B cell (primary cell): Measurements from ENCODE around the gene XXYLT1. TPM values are rescaled to one million over a fixed set of nuclear protein-coding genes. Genes with fewer than 3 reads are reported as not detected.

ENCODE experiments used
- ATAC-seq: fragments of 200-7000 bp; cut with Tn5 transposase; one replicate; pipeline ENCODE4 v1.10.0; 2021; ENCODE audit warnings: low read depth, mild to moderate bottlenecking, moderate number of reproducible peaks, moderate library complexity
- CTCF ChIA-PET: fragments of 350-600 bp; sonication (Branson Sonifier 250); formaldehyde crosslinking; loops from one replicate; lab custom pipeline; 2021; ENCODE audit warnings: antibody characterized with exemption, inconsistent platforms; lab: Charles Lee
- POLR2A ChIA-PET: fragments of 350-600 bp; sonication (Branson Sonifier 250); formaldehyde crosslinking; loops from one replicate; lab custom pipeline; 2021; ENCODE audit warnings: antibody characterized with exemption; lab: Charles Lee
- DNase-seq: peaks from one replicate; pipeline ENCODE4 v3.0.0; 2013
- H2AFZ ChIP-seq: 2 replicates; pipeline ENCODE4 v1.6.1; 2012; ENCODE audit warnings: mild to moderate bottlenecking, low read depth, low read length; ENCODE audit not compliant: insufficient read depth, poor library complexity, severe bottlenecking
- H3K27ac ChIP-seq, 2 donors: 1 replicate in 1 of 2; 2 replicates in 1 of 2; pipeline ENCODE4 v1.5.1; 2012 to 2013; ENCODE audit warnings: low read length in 2 of 2, mild to moderate bottlenecking in 2 of 2, moderate library complexity in 1 of 2
- H3K27me3 ChIP-seq, 4 experiments: fragments of 200-600 bp in 1 of 4; sonication (generic) in 1 of 4; replicated peaks in 1 of 4; 1 replicate in 2 of 4; 2 replicates in 2 of 4; pipeline versions ENCODE4 v1.6.1 to v1.7.0; 2013 to 2016; ENCODE audit warnings: low read length in 3 of 4, mild to moderate bottlenecking in 2 of 4, mixed read lengths in 1 of 4, moderate library complexity in 1 of 4; ENCODE audit not compliant: insufficient read depth in 4 of 4, control insufficient read depth in 3 of 4; ENCODE audit errors: control extremely low read depth in 1 of 4
- H3K36me3 ChIP-seq, 2 experiments: replicated peaks in 1 of 2; 1 replicate in 1 of 2; 2 replicates in 1 of 2; pipeline versions ENCODE4 v1.6.1 to v1.7.1; 2013; ENCODE audit warnings: low read length in 1 of 2; ENCODE audit not compliant: insufficient read depth in 2 of 2, control insufficient read depth in 1 of 2; ENCODE audit errors: control extremely low read depth in 1 of 2, extremely low read depth in 1 of 2
- H3K4me1 ChIP-seq, 2 donors: fragments of 200-600 bp in 1 of 2; sonication (generic) in 1 of 2; 1 replicate in 1 of 2; 2 replicates in 1 of 2; pipeline versions ENCODE4 v1.5.1 to v1.6.1; 2013 to 2017; ENCODE audit warnings: low read length in 2 of 2; ENCODE audit not compliant: control insufficient read depth in 2 of 2, insufficient read depth in 2 of 2
- H3K4me2 ChIP-seq: replicated peaks from 2 replicates; pipeline ENCODE3; 2012; ENCODE audit warnings: mild to moderate bottlenecking, low read depth, low read length; ENCODE audit not compliant: poor library complexity, severe bottlenecking
- H3K4me3 ChIP-seq, 5 experiments: fragments of 200-600 bp in 1 of 5; sonication (generic) in 1 of 5; 1 replicate in 3 of 5; 2 replicates in 2 of 5; pipeline versions ENCODE4 v1.5.1 to v1.7.0; 2011 to 2016; ENCODE audit warnings: low read length in 4 of 5, mild to moderate bottlenecking in 4 of 5, low read depth in 2 of 5, control low read depth in 1 of 5, moderate library complexity in 1 of 5; ENCODE audit not compliant: insufficient read depth in 1 of 5; ENCODE audit errors: control extremely low read depth in 1 of 5, extremely low read depth in 1 of 5
- H3K79me2 ChIP-seq: fragments of 200-600 bp; sonication (generic); one replicate; pipeline ENCODE4 v1.6.0; 2016; ENCODE audit warnings: low read length; ENCODE audit not compliant: control insufficient read depth, insufficient read depth
- H3K9ac ChIP-seq: fragments of 200-600 bp; sonication (generic); 2 replicates; pipeline ENCODE4 v1.6.1; 2017; ENCODE audit warnings: mild to moderate bottlenecking, low read length, moderate library complexity
- H3K9me3 ChIP-seq, 3 donors: one replicate each; pipeline versions ENCODE4 v1.6.1 to v1.7.1; 2013; ENCODE audit warnings: low read length in 2 of 3; ENCODE audit not compliant: control insufficient read depth in 2 of 3, insufficient read depth in 1 of 3; ENCODE audit errors: control extremely low read depth in 1 of 3
- H4K20me1 ChIP-seq: 2 replicates; pipeline ENCODE4 v1.6.0; 2012; ENCODE audit warnings: mild to moderate bottlenecking, low read length; ENCODE audit not compliant: insufficient read depth, control insufficient read depth, poor library complexity, severe bottlenecking
- H3K27ac Mint-ChIP-seq: one replicate; pipeline ENCODE4 v1.8.0; 2021; ENCODE audit warnings: mixed read lengths
- H3K27me3 Mint-ChIP-seq: one replicate; pipeline ENCODE4 v1.8.0; 2021; ENCODE audit warnings: mixed read lengths
- H3K4me1 Mint-ChIP-seq: one replicate; pipeline ENCODE4 v1.8.0; 2021; ENCODE audit warnings: mixed read lengths
- H3K4me3 Mint-ChIP-seq: one replicate; pipeline ENCODE4 v1.8.0; 2021; ENCODE audit warnings: mixed read lengths
- H3K9me3 Mint-ChIP-seq: one replicate; pipeline ENCODE4 v1.8.0; 2022; ENCODE audit warnings: mixed read lengths; ENCODE audit not compliant: insufficient read depth
- EZH2 ChIP-seq: IDR thresholded peaks from 2 replicates; pipeline ENCODE4 v1.6.1; 2012; ENCODE audit warnings: borderline replicate concordance, low read depth, mild to moderate bottlenecking, moderate library complexity, low read length; ENCODE audit not compliant: insufficient read depth, poor library complexity, severe bottlenecking
- WGBS: methylation state at CpG from one replicate; pipeline ENCODE4 v1.1.5; 2013; ENCODE audit warnings: missing lambda C conversion rate; ENCODE audit not compliant: insufficient coverage; 5-methylcytosine and 5-hydroxymethylcytosine counted together
- intact Hi-C: fragments of 100-400 bp; cut with micrococcal nuclease; formaldehyde crosslinking; loops from one replicate; pipeline ENCODE4 v1.10.0; 2022
- polyA plus RNA-seq: library from polyadenylated mRNA; depleted of rRNA; stranded (reverse); fragments of >200 nt; gene quantifications from 2 replicates; pipeline ENCODE4 v1.2.3, GENCODE V29; 2012
- total RNA-seq, 2 donors: library from RNA; stranded (reverse); fragments of 120-200 nt in 1 of 2; gene quantifications; 1 replicate in 1 of 2; 2 replicates in 1 of 2; pipeline versions ENCODE4 v1.2.3 to v1.2.4, GENCODE V29; 2013 to 2022
- TF ChIP-seq, protein P1 (sequence below): fragments of 200-600 bp; IDR thresholded peaks from one replicate; pipeline ENCODE4 v1.8.0; 2022; ENCODE audit warnings: antibody characterized with exemption, mild to moderate bottlenecking

Gene XXYLT1
- total and polyA plus RNA-seq, 2 donors (not counting 1 experiment from before 2014, with no cell fraction given): 2.6 to 11.2 TPM

DNA sequence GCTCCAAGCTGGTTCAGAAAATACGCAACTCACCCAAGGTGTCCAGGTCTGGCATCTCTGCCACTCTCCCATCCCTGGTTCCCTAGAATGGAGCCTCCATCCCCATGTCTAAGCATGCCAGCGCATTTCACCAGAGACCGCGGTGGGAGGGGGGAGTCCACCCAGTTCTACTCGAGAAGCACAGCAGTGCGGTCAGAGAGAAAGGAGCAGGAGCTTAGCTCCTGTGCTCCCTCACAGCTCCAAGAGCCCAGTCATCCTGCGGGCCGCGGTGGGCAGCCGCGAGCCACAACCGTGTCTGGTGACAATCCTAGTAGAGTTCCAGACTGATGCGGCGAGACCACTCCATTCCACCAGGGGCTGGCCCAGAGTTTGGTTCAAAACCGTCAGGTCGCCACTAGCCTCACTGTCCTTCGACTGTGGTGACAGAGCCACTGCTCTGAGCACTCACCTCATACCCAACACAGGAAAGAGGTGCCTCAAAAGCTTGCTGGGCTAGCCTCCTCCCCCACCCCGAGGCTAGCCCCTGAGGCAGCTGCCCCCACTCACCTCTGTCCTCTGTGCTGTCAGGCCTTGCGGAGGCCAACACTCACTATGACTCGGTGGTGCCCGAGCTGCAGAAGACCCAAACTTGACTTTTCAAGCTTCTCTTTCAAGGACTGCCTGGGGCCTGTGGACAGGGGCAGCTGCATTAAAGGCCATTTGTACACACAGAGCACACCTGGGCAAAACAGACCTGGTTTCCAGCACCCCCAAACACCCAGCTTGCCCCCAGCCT is 185.4 kb downstream of the XXYLT1 start:
- Mint-ChIP-seq H3K4me3 (no peak overlapping the region), H3K9me3 (no peaks in the 10 kb centered on the region), H3K4me1 (peaks cover 25% of the 10 kb centered on the region), H3K27me3 (no peaks in the 10 kb centered on the region), H3K27ac (no peak overlapping the region)
- H3K79me2 ChIP-seq: peaks cover 10% of the 10 kb centered on the region
- CTCF ChIA-PET: interaction anchor here (1.2 to 1.5 kb wide), 2 partner anchors 21 to 403 kb away, joined by 4 to 5 read pairs; no protein-coding TSS in a partner anchor
- peaks cover 6 to 13% of the 10 kb centered on the region in 2 donors for H3K4me1 ChIP-seq
- H2AFZ ChIP-seq: no peak overlapping the region
- DNase-seq (no peak), ATAC-seq (no peak)
- no peaks in the 10 kb centered on the region for H4K20me1 ChIP-seq
- intact Hi-C loops: no loop called here
- 97% methylated on average over 20 of the region's 21 CpGs for WGBS
- H3K4me3 ChIP-seq: no peak overlapping the region
- no peaks in the 10 kb centered on the region for H3K9me3 ChIP-seq
- H3K27ac ChIP-seq: no peak overlapping the region
- H3K27me3 ChIP-seq: no peaks in the 10 kb centered on the region
- H3K4me2 ChIP-seq: no peak overlapping the region
- no peaks in the 10 kb centered on the region for H3K36me3 ChIP-seq
- no peak for TF ChIP-seq EZH2
- TF ChIP-seq, protein P1, sequence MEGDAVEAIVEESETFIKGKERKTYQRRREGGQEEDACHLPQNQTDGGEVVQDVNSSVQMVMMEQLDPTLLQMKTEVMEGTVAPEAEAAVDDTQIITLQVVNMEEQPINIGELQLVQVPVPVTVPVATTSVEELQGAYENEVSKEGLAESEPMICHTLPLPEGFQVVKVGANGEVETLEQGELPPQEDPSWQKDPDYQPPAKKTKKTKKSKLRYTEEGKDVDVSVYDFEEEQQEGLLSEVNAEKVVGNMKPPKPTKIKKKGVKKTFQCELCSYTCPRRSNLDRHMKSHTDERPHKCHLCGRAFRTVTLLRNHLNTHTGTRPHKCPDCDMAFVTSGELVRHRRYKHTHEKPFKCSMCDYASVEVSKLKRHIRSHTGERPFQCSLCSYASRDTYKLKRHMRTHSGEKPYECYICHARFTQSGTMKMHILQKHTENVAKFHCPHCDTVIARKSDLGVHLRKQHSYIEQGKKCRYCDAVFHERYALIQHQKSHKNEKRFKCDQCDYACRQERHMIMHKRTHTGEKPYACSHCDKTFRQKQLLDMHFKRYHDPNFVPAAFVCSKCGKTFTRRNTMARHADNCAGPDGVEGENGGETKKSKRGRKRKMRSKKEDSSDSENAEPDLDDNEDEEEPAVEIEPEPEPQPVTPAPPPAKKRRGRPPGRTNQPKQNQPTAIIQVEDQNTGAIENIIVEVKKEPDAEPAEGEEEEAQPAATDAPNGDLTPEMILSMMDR: no peak
- POLR2A ChIA-PET: interaction anchor here (1.2 kb wide), 1 partner anchor 409 kb away, joined by 3 read pairs; no protein-coding TSS in a partner anchor
- H3K9ac ChIP-seq: no peak overlapping the region

DNA sequence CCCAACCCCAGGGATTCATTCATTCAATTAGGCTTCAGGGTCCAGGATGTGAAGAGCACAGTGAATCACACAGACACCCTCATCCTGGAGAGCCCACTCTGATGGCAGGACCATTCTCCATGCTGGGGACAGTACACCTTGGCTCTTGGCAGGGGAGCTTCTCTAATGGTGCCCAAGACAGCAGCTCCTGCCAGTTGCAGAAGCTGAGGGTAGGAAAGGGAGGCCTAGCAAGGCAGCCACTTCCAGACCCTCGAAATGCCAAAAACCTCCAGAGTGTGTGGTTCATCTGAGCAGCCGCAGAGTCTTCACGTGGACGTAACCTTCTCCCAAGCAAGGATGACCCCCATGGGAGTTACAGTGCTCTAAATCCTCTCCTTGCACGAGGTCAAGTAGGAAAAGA is 186.2 kb downstream of the XXYLT1 start:
- Histone ChIP-seq H3K27ac (no peak overlapping the region), H3K27me3 (no peaks in the 10 kb centered on the region), H3K4me1 (peaks cover 14 to 21% of the 10 kb centered on the region in 2 donors), H3K79me2 (peaks cover 10% of the 10 kb centered on the region), H3K9me3 (no peaks in the 10 kb centered on the region), H2AFZ (no peak overlapping the region), H4K20me1 (no peaks in the 10 kb centered on the region), H3K9ac (no peak overlapping the region), H3K4me3 (no peak overlapping the region), H3K4me2 (no peak overlapping the region), H3K36me3 (no peaks in the 10 kb centered on the region)
- no peak for DNase-seq
- no peak overlapping the region for H3K4me3 Mint-ChIP-seq
- no peaks in the 10 kb centered on the region for H3K27me3 Mint-ChIP-seq
- TF ChIP-seq EZH2: no peak
- TF ChIP-seq, protein P1: no peak
- WGBS: 93% methylated on average over 5 of the region's 5 CpGs
- intact Hi-C loops: no loop called here
- POLR2A ChIA-PET: no interaction called here
- CTCF ChIA-PET: interaction anchor here (1.3 to 1.5 kb wide), 2 partner anchors 22 to 402 kb away, joined by 3 to 4 read pairs (median 4); no protein-coding TSS in a partner anchor
- no peak for ATAC-seq
- H3K9me3 Mint-ChIP-seq: no peaks in the 10 kb centered on the region
- H3K4me1 Mint-ChIP-seq: peaks cover 33% of the 10 kb centered on the region
- H3K27ac Mint-ChIP-seq: no peak overlapping the region
